HCT116 (cell line): ENCODE results near the gene TRPM3. TPM values are rescaled to one million over a fixed set of nuclear protein-coding genes. Genes with fewer than 3 reads are reported as not detected.

ENCODE experiments used
- ATAC-seq: fragments of 200-7000 bp; cut with Tn5 transposase; 2 replicates; pipeline ENCODE4 v1.9.1; 2020; ENCODE audit warnings: mild to moderate bottlenecking, moderate library complexity
- BruUV-seq: library from RNA; stranded (reverse); fragments of 400-500 nt; replicated peaks from 2 replicates; lab custom pipeline; 2021; lab: Mats Ljungman, UMichigan
- CTCF ChIA-PET: fragments of 300-600 bp; sonication (Branson Sonifier 250); formaldehyde crosslinking; loops from one replicate; lab custom pipeline; 2021; ENCODE audit warnings: antibody characterized with exemption; lab: Charles Lee
- POLR2A ChIA-PET: fragments of 300-600, 350-600 bp; sonication (Branson Sonifier 250); formaldehyde crosslinking; loops from one replicate; lab custom pipeline; 2021; ENCODE audit warnings: antibody characterized with exemption; lab: Charles Lee
- RAD21 ChIA-PET, 2 experiments: fragments of 300-600 bp; sonication (Branson Sonifier 250); formaldehyde crosslinking; loops; one replicate each; lab custom pipeline; 2023; ENCODE audit warnings: low total read pairs in 2 of 2; ENCODE audit not compliant: uncharacterized antibody in 2 of 2, unreplicated experiment in 2 of 2, low non-redundant PET in 1 of 2; lab: Charles Lee
- DNase-seq: peaks from one replicate; pipeline ENCODE4 v3.0.0-alpha.2; 2010; ENCODE audit warnings: low read depth, low spot score
- H2AFZ ChIP-seq: fragments of 200-600 bp; shearing (Covaris generic), sonication (generic); 2 replicates; pipeline ENCODE4 v1.6.1; 2017; ENCODE audit warnings: low read depth, mixed run types, mixed read lengths, antibody characterized with exemption, low read length; ENCODE audit not compliant: poor library complexity, severe bottlenecking
- H3K27ac ChIP-seq: 2 replicates; pipeline ENCODE4 v1.5.1; 2012; ENCODE audit warnings: low read depth, low read length
- H3K27me3 ChIP-seq: fragments of 200-600 bp; sonication (generic); 2 replicates; pipeline ENCODE4 v1.6.1; 2016; ENCODE audit warnings: mixed run types, low read length, mixed read lengths; ENCODE audit not compliant: insufficient read depth
- H3K36me3 ChIP-seq, 2 experiments: fragments of 200-500 bp in 1 of 2; fragments of 200-600 bp in 1 of 2; sonication (Bioruptor generic) in 1 of 2; sonication (generic) in 1 of 2; 2 replicates each; pipeline versions ENCODE4 v1.5.1 to v1.6.1; 2014 to 2016; ENCODE audit warnings: low read length in 2 of 2, inconsistent platforms in 1 of 2, mixed read lengths in 1 of 2, mixed run types in 1 of 2; ENCODE audit not compliant: insufficient read depth in 2 of 2, control insufficient read depth in 1 of 2
- H3K4me1 ChIP-seq, 2 experiments: fragments of 200-600 bp in 1 of 2; sonication (generic) in 1 of 2; 2 replicates each; pipeline versions ENCODE4 v1.5.1 to v1.6.1; 2012 to 2017; ENCODE audit warnings: low read length in 2 of 2, inconsistent platforms in 1 of 2, mild to moderate bottlenecking in 1 of 2, mixed read lengths in 1 of 2, mixed run types in 1 of 2, moderate library complexity in 1 of 2; ENCODE audit not compliant: insufficient read depth in 2 of 2, control insufficient read depth in 1 of 2
- H3K4me2 ChIP-seq: fragments of 200-600 bp; sonication (generic); 2 replicates; pipeline ENCODE4 v1.6.1; 2017; ENCODE audit warnings: mixed run types, low read length, mixed read lengths
- H3K4me3 ChIP-seq, 2 experiments: fragments of 200-600 bp in 1 of 2; sonication (generic) in 1 of 2; replicated peaks in 1 of 2; 2 replicates each; pipeline ENCODE4 v1.5.1; 2011 to 2016; ENCODE audit warnings: low read length in 2 of 2, control low read depth in 1 of 2, low read depth in 1 of 2, mild to moderate bottlenecking in 1 of 2, mixed read lengths in 1 of 2, mixed run types in 1 of 2
- H3K79me2 ChIP-seq: fragments of 200-600 bp; sonication (generic); 2 replicates; pipeline ENCODE4 v1.6.1; 2017; ENCODE audit warnings: mild to moderate bottlenecking, mixed run types, low read length, moderate library complexity, mixed read lengths; ENCODE audit not compliant: insufficient read depth
- H3K9ac ChIP-seq: fragments of 200-600 bp; sonication (generic); 2 replicates; pipeline ENCODE4 v1.6.1; 2016; ENCODE audit warnings: low read length, mixed read lengths
- H3K9me2 ChIP-seq: fragments of 200-600 bp; sonication (generic), shearing (Covaris generic); 2 replicates; pipeline ENCODE4 v1.6.1; 2017; ENCODE audit warnings: mixed run types, mild to moderate bottlenecking, moderate library complexity; ENCODE audit not compliant: insufficient read depth
- H3K9me3 ChIP-seq, 2 experiments: fragments of 200-500 bp in 1 of 2; fragments of 200-600 bp in 1 of 2; sonication (Bioruptor generic) in 1 of 2; sonication (generic) in 1 of 2; 2 replicates each; pipeline ENCODE4 v1.6.1; 2014 to 2017; ENCODE audit warnings: low read length in 2 of 2, mixed read lengths in 2 of 2, inconsistent platforms in 1 of 2, low read depth in 1 of 2, mild to moderate bottlenecking in 1 of 2, mixed run types in 1 of 2, moderate library complexity in 1 of 2; ENCODE audit not compliant: control insufficient read depth in 1 of 2, insufficient read depth in 1 of 2
- H4K20me1 ChIP-seq: fragments of 200-600 bp; sonication (generic), shearing (Covaris generic); 2 replicates; pipeline ENCODE4 v1.6.1; 2017; ENCODE audit warnings: mixed run types, mild to moderate bottlenecking, moderate library complexity; ENCODE audit not compliant: insufficient read depth
- CBX3 ChIP-seq: IDR thresholded peaks from 2 replicates; pipeline ENCODE4 v1.6.1; 2012; ENCODE audit warnings: low read depth
- CEBPB ChIP-seq: IDR thresholded peaks from 2 replicates; pipeline ENCODE4 v1.6.1; 2012; ENCODE audit warnings: low read depth
- EGR1 ChIP-seq: IDR thresholded peaks from 2 replicates; pipeline ENCODE4 v1.6.1; 2012; ENCODE audit warnings: low read depth
- ELF1 ChIP-seq: IDR thresholded peaks from 2 replicates; pipeline ENCODE4 v1.6.1; 2012; ENCODE audit warnings: low read depth, borderline replicate concordance
- EZH2phosphoT487 ChIP-seq: fragments of 200-600 bp; IDR thresholded peaks from 2 replicates; pipeline ENCODE4 v1.6.1; 2018; ENCODE audit warnings: antibody characterized with exemption, borderline replicate concordance
- JUND ChIP-seq: IDR thresholded peaks from 2 replicates; pipeline ENCODE4 v1.6.1; 2012
- POLR2AphosphoS5 ChIP-seq: IDR thresholded peaks from 2 replicates; pipeline ENCODE4 v1.6.1; 2011; ENCODE audit warnings: mild to moderate bottlenecking, low read depth, low read length, moderate library complexity
- RAD21 ChIP-seq: IDR thresholded peaks from 2 replicates; pipeline ENCODE4 v1.6.1; 2012; ENCODE audit warnings: low read depth, mild to moderate bottlenecking
- SIN3A ChIP-seq: IDR thresholded peaks from 2 replicates; pipeline ENCODE4 v1.6.1; 2012; ENCODE audit warnings: low read depth
- SP1 ChIP-seq: IDR thresholded peaks from 2 replicates; pipeline ENCODE4 v1.6.1; 2012; ENCODE audit warnings: low read depth
- SRF ChIP-seq: IDR thresholded peaks from 2 replicates; pipeline ENCODE4 v1.6.1; 2012; ENCODE audit warnings: low read depth
- YY1 ChIP-seq: IDR thresholded peaks from 2 replicates; pipeline ENCODE4 v1.6.1; 2011; ENCODE audit warnings: low read length, low read depth, moderate library complexity, mild to moderate bottlenecking; ENCODE audit not compliant: insufficient replicate concordance; ENCODE audit errors: extremely low read depth
- ZFX ChIP-seq: fragments of 450-650 bp; IDR thresholded peaks from 2 replicates; pipeline ENCODE4 v1.6.1; 2017
- ZNF274 ChIP-seq: fragments of 200-500 bp; sonication (Bioruptor generic); IDR thresholded peaks from 2 replicates; pipeline ENCODE4 v1.6.1; 2014; ENCODE audit warnings: mild to moderate bottlenecking, low read depth, low read length, inconsistent platforms
- intact Hi-C: fragments of 100-400 bp; cut with micrococcal nuclease; formaldehyde crosslinking; loops from 2 replicates; pipeline ENCODE4 v1.10.0; 2022
- total RNA-seq: library from RNA; stranded (reverse); gene quantifications from one replicate; pipeline ENCODE4 v1.2.1, GENCODE V29; 2021; ENCODE audit not compliant: unreplicated experiment
- TF ChIP-seq, protein P1 (sequence below), 3 experiments: fragments of 200-600 bp in 1 of 3; sonication (generic) in 1 of 3; IDR thresholded peaks in 2 of 3; conservative IDR thresholded peaks in 1 of 3; 2 replicates each; pipeline ENCODE4 v1.5.1; 2012 to 2017; ENCODE audit warnings: low read depth in 2 of 3, low read length in 2 of 3, antibody characterized with exemption in 1 of 3, borderline replicate concordance in 1 of 3, control low read depth in 1 of 3, mild to moderate bottlenecking in 1 of 3, mixed read lengths in 1 of 3, mixed run types in 1 of 3, moderate library complexity in 1 of 3; ENCODE audit not compliant: insufficient read depth in 1 of 3
- TF ChIP-seq, protein P2 (sequence below): IDR thresholded peaks from 2 replicates; pipeline ENCODE4 v1.6.1; 2012
- TF ChIP-seq, protein P3 (sequence below): IDR thresholded peaks from 2 replicates; pipeline ENCODE4 v1.6.1; 2012
- TF ChIP-seq, protein P4 (sequence below): IDR thresholded peaks from 2 replicates; pipeline ENCODE4 v1.6.1; 2012; ENCODE audit warnings: low read depth
- TF ChIP-seq, protein P5 (sequence below): IDR thresholded peaks from 2 replicates; pipeline ENCODE4 v1.6.1; 2011; ENCODE audit warnings: mild to moderate bottlenecking, low read length, moderate library complexity; ENCODE audit not compliant: insufficient replicate concordance; ENCODE audit errors: extremely low read depth

TRPM3 gene
- total RNA-seq, 1 experiment from 2014 or later: not detected

DNA sequence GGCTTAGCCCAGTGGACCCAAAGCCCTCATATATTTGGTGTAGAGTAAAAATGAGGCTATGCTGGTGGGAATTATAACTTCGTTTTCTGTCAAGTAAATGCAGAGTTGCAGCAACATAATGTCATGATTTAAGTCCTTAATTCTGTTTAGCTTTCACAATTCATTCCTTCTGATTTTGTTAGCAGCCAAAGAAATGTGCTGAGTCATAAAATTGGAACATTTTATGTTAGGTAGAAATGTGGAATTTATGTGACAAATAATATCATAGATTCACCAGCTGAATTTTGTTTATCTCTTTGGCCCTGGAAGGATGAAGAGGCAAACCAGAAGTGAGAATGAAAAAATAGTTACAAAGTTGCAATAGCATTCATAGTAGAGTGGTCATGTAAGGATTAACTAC lies 247.0 kb downstream of the TRPM3 start:
- Histone ChIP-seq H3K9me2 (no peaks in the 10 kb centered on the region), H4K20me1 (no peaks in the 10 kb centered on the region), H3K4me2 (no peak overlapping the region), H3K9ac (no peak overlapping the region), H3K27me3 (peaks cover 44% of the 10 kb centered on the region), H3K4me1 (no peaks in the 10 kb centered on the region), H3K27ac (no peak overlapping the region), H2AFZ (no peak overlapping the region), H3K4me3 (no peak overlapping the region), H3K79me2 (no peaks in the 10 kb centered on the region), H3K36me3 (no peaks in the 10 kb centered on the region), H3K9me3 (no peaks in the 10 kb centered on the region)
- intact Hi-C loops: no loop called here
- no TSS peak for BruUV-seq
- no peak for DNase-seq
- ChIA-PET CTCF (no interaction called here), RAD21 (no interaction called here), POLR2A (no interaction called here)
- no peak for ATAC-seq
- TF ChIP-seq, protein P1, sequence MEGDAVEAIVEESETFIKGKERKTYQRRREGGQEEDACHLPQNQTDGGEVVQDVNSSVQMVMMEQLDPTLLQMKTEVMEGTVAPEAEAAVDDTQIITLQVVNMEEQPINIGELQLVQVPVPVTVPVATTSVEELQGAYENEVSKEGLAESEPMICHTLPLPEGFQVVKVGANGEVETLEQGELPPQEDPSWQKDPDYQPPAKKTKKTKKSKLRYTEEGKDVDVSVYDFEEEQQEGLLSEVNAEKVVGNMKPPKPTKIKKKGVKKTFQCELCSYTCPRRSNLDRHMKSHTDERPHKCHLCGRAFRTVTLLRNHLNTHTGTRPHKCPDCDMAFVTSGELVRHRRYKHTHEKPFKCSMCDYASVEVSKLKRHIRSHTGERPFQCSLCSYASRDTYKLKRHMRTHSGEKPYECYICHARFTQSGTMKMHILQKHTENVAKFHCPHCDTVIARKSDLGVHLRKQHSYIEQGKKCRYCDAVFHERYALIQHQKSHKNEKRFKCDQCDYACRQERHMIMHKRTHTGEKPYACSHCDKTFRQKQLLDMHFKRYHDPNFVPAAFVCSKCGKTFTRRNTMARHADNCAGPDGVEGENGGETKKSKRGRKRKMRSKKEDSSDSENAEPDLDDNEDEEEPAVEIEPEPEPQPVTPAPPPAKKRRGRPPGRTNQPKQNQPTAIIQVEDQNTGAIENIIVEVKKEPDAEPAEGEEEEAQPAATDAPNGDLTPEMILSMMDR (IDR thresholded peaks at IDR 0.05 in 2 of 3, conservative IDR thresholded peaks at IDR 0.05 in 1 of 3; ENCODE audit: borderline replicate concordance in 1 of 3, insufficient read depth in 1 of 3, low read depth in 2 of 3, low read length in 2 of 3): no peak
- no peak for TF ChIP-seq JUND
- TF ChIP-seq SP1: no peak
- TF ChIP-seq, protein P2, sequence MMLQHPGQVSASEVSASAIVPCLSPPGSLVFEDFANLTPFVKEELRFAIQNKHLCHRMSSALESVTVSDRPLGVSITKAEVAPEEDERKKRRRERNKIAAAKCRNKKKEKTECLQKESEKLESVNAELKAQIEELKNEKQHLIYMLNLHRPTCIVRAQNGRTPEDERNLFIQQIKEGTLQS: no peak
- no peak for TF ChIP-seq YY1
- TF ChIP-seq SRF: no peak
- TF ChIP-seq POLR2AphosphoS5: no peak
- TF ChIP-seq SIN3A: no peak
- TF ChIP-seq EZH2phosphoT487: no peak
- TF ChIP-seq ZFX: no peak
- TF ChIP-seq EGR1: no peak
- TF ChIP-seq CEBPB: no peak
- TF ChIP-seq, protein P3, sequence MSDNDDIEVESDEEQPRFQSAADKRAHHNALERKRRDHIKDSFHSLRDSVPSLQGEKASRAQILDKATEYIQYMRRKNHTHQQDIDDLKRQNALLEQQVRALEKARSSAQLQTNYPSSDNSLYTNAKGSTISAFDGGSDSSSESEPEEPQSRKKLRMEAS: no peak
- no peak for TF ChIP-seq ZNF274
- TF ChIP-seq RAD21: no peak
- TF ChIP-seq, protein P4, sequence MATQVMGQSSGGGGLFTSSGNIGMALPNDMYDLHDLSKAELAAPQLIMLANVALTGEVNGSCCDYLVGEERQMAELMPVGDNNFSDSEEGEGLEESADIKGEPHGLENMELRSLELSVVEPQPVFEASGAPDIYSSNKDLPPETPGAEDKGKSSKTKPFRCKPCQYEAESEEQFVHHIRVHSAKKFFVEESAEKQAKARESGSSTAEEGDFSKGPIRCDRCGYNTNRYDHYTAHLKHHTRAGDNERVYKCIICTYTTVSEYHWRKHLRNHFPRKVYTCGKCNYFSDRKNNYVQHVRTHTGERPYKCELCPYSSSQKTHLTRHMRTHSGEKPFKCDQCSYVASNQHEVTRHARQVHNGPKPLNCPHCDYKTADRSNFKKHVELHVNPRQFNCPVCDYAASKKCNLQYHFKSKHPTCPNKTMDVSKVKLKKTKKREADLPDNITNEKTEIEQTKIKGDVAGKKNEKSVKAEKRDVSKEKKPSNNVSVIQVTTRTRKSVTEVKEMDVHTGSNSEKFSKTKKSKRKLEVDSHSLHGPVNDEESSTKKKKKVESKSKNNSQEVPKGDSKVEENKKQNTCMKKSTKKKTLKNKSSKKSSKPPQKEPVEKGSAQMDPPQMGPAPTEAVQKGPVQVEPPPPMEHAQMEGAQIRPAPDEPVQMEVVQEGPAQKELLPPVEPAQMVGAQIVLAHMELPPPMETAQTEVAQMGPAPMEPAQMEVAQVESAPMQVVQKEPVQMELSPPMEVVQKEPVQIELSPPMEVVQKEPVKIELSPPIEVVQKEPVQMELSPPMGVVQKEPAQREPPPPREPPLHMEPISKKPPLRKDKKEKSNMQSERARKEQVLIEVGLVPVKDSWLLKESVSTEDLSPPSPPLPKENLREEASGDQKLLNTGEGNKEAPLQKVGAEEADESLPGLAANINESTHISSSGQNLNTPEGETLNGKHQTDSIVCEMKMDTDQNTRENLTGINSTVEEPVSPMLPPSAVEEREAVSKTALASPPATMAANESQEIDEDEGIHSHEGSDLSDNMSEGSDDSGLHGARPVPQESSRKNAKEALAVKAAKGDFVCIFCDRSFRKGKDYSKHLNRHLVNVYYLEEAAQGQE: no peak
- TF ChIP-seq ELF1: no peak
- TF ChIP-seq, protein P5, sequence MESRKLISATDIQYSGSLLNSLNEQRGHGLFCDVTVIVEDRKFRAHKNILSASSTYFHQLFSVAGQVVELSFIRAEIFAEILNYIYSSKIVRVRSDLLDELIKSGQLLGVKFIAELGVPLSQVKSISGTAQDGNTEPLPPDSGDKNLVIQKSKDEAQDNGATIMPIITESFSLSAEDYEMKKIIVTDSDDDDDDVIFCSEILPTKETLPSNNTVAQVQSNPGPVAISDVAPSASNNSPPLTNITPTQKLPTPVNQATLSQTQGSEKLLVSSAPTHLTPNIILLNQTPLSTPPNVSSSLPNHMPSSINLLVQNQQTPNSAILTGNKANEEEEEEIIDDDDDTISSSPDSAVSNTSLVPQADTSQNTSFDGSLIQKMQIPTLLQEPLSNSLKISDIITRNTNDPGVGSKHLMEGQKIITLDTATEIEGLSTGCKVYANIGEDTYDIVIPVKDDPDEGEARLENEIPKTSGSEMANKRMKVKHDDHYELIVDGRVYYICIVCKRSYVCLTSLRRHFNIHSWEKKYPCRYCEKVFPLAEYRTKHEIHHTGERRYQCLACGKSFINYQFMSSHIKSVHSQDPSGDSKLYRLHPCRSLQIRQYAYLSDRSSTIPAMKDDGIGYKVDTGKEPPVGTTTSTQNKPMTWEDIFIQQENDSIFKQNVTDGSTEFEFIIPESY: no peak
- TF ChIP-seq CBX3: no peak
